GM12892 (cell line): ENCODE results near the gene RPS6KA5.

Experiments
- POLR2A ChIP-seq: IDR thresholded peaks from 2 replicates; pipeline ENCODE4 v1.6.1; 2011; ENCODE audit warnings: low read depth, low read length, control low read depth
- POLR2AphosphoS5 ChIP-seq: IDR thresholded peaks from 2 replicates; pipeline ENCODE4 v1.6.1; 2011; ENCODE audit warnings: low read depth, low read length, control low read depth
- TAF1 ChIP-seq: IDR thresholded peaks from 2 replicates; pipeline ENCODE4 v1.6.1; 2011; ENCODE audit warnings: low read depth, mild to moderate bottlenecking, control low read depth, low read length, borderline replicate concordance

DNA sequence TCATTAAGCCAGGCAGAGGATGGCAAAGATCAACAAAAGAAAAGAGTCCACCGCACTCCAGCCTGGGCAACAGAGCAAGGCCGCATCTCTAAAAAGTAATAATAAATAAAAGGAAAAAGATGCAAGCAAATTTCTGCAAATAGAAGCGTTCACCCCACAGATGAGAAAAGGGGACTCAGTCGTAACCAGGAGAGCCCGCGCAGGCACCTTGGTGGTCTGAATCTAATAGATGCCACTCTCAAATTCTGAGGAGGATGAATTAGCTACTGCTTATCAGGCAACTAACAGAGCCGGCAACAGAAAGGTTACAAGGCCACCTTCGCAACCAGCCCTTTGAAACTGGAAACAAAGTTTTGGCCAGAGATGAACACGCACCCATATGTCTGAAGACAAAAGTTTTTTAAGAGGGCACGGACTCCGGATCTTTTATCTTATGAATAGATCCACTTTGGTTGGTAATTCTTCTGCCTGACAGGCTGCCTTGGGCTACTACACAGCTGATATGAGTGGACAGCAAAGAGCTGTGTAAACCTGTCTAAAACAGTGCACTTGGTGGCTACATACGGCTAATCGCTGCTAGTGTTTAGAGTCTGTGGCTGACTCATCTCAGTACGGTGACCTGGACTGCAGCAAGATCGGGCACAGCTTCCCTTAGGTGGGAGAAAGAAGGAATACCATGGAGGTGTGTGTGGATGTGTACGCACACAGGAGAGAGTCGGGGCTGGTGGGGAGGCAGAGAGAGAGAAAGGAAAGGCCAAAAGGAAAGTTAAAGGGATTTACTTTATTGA is 211.3 kb downstream of the RPS6KA5 start:
- TF ChIP-seq POLR2AphosphoS5: no peak
- TF ChIP-seq TAF1: no peak
- TF ChIP-seq POLR2A: no peak
